ENCODE measurements around the gene NGF. TPM values are rescaled to one million over a fixed set of nuclear protein-coding genes. Genes with fewer than 3 reads are reported as not detected.

Gene NGF
- polyA plus RNA-seq, 4 donors, result 1.9 to 6.0 (median 2.4) TPM

- no peak for DNase-seq (ENCODE audit: low read depth in 4 of 4, low spot score in 3 of 4)
Measured at GRCh38 chr1:115337276-115337632, 795 bp downstream of the NGF start.

GRCh38 chr1:115336741-115337140, 1.3 kb downstream of the NGF start:
- DNase-seq (ENCODE audit: low read depth in 4 of 4, low spot score in 3 of 4), result no peak

DNA sequence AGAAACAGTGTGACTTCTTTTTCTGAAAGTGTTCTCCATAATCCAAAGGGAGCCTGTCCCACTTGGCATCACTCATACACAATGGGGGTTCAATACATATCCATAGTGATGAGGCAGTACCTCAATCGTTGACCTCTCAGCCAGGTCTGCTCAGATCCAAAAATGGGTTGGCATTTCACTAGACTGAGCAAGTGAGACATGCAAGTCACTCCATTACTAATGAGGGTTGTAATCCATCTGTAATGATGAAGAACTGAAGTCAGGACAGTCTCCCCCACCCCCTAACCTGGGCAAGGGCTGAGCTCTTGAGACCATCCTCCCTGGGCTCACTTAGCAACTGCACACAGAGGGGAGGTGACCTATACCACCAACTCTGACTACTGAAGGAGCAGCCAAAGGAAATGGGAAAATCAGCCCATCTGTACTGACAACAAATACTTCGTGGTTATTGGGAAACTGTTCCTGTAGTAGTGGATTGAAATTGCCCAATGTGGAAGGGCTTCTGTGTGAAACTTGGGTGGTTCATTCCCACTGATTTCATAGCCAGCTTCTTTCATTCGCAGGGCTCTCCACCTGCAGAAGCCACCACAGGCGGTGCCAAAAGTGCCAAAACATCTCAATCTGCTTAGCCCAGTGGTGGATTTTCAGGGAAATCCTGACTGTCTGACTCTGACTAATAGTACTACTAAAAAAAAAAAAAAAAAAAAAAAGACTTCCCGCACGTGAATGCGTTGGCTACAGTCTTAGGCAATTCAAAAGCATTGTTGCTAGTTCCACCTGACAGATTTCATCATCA, 5.0 kb downstream of the NGF start:
- DNase-seq (ENCODE audit: low read depth in 4 of 4, low spot score in 3 of 4), result no peak

- DNase-seq (ENCODE audit: low read depth in 4 of 4, low spot score in 3 of 4), result no peak
Measured at GRCh38 chr1:115331558-115332331, 6.3 kb downstream of the NGF start.

GRCh38 chr1:115330480-115331013, 7.5 kb downstream of the NGF start:
- no peak for DNase-seq (ENCODE audit: low read depth in 4 of 4, low spot score in 3 of 4)

DNA sequence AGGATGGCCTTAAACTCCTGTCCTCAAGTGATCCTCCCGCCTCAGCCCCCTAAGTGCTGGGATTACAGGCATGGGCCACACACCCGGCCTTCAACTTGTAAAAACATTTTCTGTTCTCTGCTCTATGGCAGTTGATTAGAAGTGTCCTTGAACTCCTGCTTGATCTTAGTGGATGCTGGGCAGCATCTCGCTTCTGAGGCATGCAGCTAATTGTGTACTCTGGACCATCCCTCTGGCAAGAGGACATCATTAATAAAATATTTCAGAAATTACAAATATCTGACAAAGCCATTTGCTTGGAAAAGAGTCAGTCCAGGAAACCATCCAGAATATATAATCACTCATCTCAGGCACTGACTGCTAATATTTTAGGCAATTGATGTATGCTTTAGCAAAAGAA, 8.1 kb downstream of the NGF start:
- DNase-seq (ENCODE audit: low read depth in 4 of 4, low spot score in 3 of 4), result no peak

GRCh38 chr1:115327270-115327669, 10.8 kb downstream of the NGF start:
- DNase-seq (ENCODE audit: low read depth in 4 of 4, low spot score in 3 of 4), result no peak

- no peak for DNase-seq (ENCODE audit: low read depth in 4 of 4, low spot score in 3 of 4)
Measured at GRCh38 chr1:115326419-115326818, 11.6 kb downstream of the NGF start.

- no peak for DNase-seq (ENCODE audit: low read depth in 4 of 4, low spot score in 3 of 4)
Measured at GRCh38 chr1:115325874-115326273, 12.2 kb downstream of the NGF start.

GRCh38 chr1:115324649-115325420, 13.2 kb downstream of the NGF start:
- no peak for DNase-seq (ENCODE audit: low read depth in 4 of 4, low spot score in 3 of 4)

- DNase-seq (ENCODE audit: low read depth in 4 of 4, low spot score in 3 of 4), result no peak
Measured at GRCh38 chr1:115323366-115324004, 14.6 kb downstream of the NGF start.

DNA sequence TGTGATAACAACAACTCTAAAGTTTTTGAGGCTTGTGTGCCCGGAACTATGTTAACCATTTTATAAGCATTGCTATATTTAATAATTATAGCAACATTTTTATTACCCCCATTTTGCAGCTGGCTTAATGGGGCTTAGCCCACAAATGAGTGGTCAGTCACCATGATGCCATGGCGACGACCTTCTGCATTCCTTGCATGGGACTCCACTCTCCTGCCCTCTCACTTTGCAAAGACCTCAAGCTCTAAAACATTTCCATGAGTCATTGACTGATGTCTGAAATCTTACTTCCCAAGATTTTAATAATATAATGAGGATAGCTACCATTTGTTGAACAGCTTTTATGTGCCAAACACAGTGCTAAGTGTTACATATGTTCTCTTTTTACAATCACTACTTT, 15.4 kb downstream of the NGF start:
- no peak for DNase-seq (ENCODE audit: low read depth in 4 of 4, low spot score in 3 of 4)

GRCh38 chr1:115320377-115320776, 17.7 kb downstream of the NGF start:
- no peak for DNase-seq (ENCODE audit: low read depth in 4 of 4, low spot score in 3 of 4)

DNA sequence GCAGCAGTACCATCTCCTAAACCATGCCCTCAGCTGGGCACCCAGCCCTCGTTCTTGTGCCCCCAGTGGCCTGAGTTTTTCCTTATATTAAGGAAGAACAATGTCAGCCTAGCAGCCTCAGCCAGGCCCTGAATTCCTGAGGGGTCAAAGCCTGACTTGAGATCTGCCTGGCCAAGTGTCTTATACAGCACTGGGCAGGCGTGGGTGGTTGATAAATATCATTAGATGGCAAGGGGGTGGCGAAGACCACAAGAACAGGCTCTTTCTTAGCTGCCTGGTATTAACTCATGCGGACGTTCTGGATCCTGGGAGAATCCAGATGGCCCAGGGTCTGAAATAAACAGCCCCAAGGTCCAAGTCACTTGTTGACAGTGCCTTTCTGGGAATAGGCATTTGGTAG, 18.3 kb downstream of the NGF start:
- DNase-seq (ENCODE audit: low read depth in 4 of 4, low spot score in 3 of 4), result no peak

DNA sequence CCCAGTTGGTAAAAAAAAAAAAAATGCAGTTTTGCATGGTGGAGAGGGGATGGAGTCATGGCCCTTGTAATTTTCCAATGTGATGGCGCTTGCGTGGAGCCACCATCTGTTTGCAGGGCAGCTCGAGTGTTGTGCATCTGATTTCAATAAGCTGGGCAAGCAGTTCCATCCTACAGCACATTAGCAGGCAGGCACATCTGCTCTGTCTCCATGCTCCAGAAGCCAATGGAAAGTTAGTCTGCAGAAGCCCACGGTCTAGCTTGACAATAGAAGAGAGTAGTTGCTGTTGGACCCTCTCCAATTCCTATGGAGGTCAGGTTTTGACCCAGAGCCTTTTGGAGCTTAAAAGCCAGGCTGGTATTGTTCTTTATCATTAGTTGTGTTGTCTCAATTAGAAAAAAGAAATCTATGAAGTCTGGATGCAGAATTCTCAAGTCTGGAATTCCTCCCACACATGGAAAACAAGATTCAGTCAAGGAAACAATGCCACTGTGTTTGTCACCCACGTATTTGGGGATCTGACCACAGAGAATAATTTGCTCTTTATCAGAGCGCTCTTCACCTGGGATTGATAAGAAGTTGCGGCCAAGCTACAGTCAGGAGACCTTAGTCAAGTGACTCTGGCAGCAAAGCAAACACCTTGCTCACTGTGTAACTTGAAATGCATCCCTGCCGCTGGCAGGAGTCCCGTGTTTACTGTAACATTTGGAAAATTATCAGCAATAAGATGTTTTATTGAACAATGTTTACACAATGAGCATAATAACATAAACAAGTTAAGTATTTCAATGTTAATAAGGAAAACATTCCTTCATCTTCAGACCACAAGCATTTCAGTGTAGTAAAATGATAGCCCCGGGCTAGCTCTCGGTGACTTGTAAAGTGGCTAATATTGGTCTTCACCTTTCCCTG, 20.7 kb downstream of the NGF start:
- DNase-seq (ENCODE audit: low read depth in 4 of 4, low spot score in 3 of 4), result no peak

DNA sequence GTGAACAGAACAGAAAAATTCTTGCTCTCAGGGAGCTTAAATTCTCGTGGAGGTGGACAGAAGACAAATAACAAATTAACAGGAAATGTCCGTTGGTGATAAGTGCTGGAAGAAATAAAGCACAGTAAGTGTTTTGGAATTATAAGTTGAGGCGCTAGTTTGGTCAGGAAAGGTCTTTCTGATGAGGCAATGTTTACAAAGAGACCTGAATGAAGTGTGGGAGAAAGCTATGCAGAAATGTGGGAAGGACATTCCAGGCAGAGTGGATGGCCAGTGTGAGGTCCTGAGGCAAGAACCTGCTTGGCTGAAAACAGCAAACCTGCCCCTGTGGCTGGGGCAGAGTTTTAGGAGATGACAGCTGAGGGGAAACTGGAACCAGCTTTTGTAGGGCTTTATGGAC, 23.3 kb downstream of the NGF start:
- DNase-seq (ENCODE audit: low read depth in 4 of 4, low spot score in 3 of 4), result no peak

DNA sequence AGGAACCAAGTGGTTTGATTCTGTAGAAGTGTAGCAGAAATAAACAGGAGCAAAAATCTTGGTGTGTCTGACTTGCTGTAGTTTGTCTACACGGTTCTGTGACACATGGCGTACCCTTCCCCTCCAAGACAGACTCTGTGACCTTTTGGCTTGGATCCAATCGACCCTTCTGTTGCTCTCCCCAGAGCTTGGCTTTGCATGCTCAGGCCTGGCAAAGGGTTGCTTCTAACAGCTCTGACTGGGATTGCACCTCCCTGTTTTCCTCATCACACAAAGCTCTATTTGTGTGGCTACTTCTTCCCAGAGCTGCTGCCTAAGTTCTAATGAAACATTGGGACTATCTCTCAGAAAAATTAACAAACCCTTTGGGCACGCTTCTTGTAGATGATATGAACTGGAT, 24.0 kb downstream of the NGF start:
- no peak for DNase-seq (ENCODE audit: low read depth in 4 of 4, low spot score in 3 of 4)

DNA sequence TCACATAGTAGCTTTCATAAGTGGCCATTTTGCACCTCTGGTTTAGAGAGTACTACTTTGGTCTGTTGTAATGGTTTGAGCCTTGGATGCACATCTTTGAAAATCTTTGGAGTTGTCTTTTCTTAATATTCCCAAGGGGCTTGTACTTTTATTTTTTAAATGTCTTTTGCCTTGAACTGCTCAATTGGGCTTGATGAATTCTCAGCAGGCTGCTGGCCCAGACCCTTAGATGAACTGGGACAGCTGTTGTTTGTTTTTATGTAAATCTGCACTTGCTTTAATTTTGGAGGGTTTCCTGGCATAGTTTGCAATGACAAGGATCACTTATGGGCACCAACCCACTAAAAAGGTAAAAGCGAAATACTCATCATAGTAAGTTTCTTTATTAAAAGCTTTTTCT, 24.9 kb downstream of the NGF start:
- no peak for DNase-seq (ENCODE audit: low read depth in 4 of 4, low spot score in 3 of 4)

GRCh38 chr1:115312742-115313141, 25.3 kb downstream of the NGF start:
- DNase-seq (ENCODE audit: low read depth in 4 of 4, low spot score in 3 of 4), result no peak
